GM12878 (cell line): ENCODE data around the gene F11. TPM values are rescaled to one million over a fixed set of nuclear protein-coding genes. Genes with fewer than 3 reads are reported as not detected.

ENCODE experiments used
- EP300 ChIP-seq, 2 experiments: fragments of 150-350 bp in 1 of 2; IDR thresholded peaks; 2 replicates each; pipeline ENCODE4 v1.6.1; 2011 to 2012; ENCODE audit warnings: low read depth in 2 of 2, low read length in 2 of 2, borderline replicate concordance in 1 of 2, improper control_type of control experiment in 1 of 2, inconsistent platforms in 1 of 2; ENCODE audit not compliant: control insufficient read depth in 1 of 2
- JUND ChIP-seq: IDR thresholded peaks from 2 replicates; pipeline ENCODE4 v1.6.1; 2012; ENCODE audit warnings: low read depth, mild to moderate bottlenecking, low read length, improper control_type of control experiment, moderate library complexity
- RAD21 ChIP-seq: IDR thresholded peaks from 2 replicates; pipeline ENCODE4 v1.6.1; 2011; ENCODE audit warnings: mild to moderate bottlenecking, low read depth, low read length, moderate library complexity; ENCODE audit not compliant: insufficient read depth
- RELA ChIP-seq: fragments of 450-650 bp; IDR thresholded peaks from 2 replicates; pipeline ENCODE4 v1.8.0; 2014; ENCODE audit warnings: borderline replicate concordance; ENCODE audit not compliant: partially characterized antibody
- ZNF274 ChIP-seq: IDR thresholded peaks from one replicate; pipeline ENCODE4 v1.8.0; 2011; ENCODE audit not compliant: insufficient read length, insufficient read depth
- ZNF384 ChIP-seq: IDR thresholded peaks from 2 replicates; pipeline ENCODE4 v1.6.1; 2012; ENCODE audit warnings: low read depth, mild to moderate bottlenecking, low read length, improper control_type of control experiment, borderline replicate concordance
- polyA plus RNA-seq, 11 experiments: library from polyadenylated mRNA; depleted of rRNA in 4 of 11; unstranded in 6 of 11; stranded (reverse) in 5 of 11; fragments of >200 nt; fragmentation: Nextera tagmentation in 4 of 11; fragmentation: Illumina TruSeq in 1 of 11; extraction: Ambion mirVana in 4 of 11; extraction: Trizol in 1 of 11; gene quantifications; 1 replicate in 1 of 11; 2 replicates in 10 of 11; pipeline versions ENCODE4 v1.2.1 to v1.2.3, GENCODE V29; 2011 to 2016; ENCODE audit warnings: inconsistent platforms in 2 of 11, missing spikeins in 2 of 11, low read depth in 1 of 11
- total RNA-seq, 4 experiments: library from RNA; depleted of rRNA in 3 of 4; stranded (reverse); fragments of >200 nt in 3 of 4; fragmentation: Illumina TruSeq in 1 of 4; extraction: Trizol in 1 of 4; gene quantifications; 2 replicates each; pipeline versions ENCODE4 v1.2.1 to v1.2.3, GENCODE V29; 2013 to 2021
- TF ChIP-seq, protein P1 (sequence below): IDR thresholded peaks from 2 replicates; pipeline ENCODE4 v1.6.1; 2011; ENCODE audit warnings: mild to moderate bottlenecking, low read depth, low read length, moderate library complexity; ENCODE audit not compliant: insufficient replicate concordance
- TF ChIP-seq, protein P2 (sequence below): fragments of 450-650 bp; IDR thresholded peaks from 2 replicates; pipeline ENCODE4 v1.6.1; 2017; ENCODE audit warnings: mild to moderate bottlenecking, moderate library complexity
- TF ChIP-seq, protein P3 (sequence below), 3 experiments: IDR thresholded peaks in 2 of 3; conservative IDR thresholded peaks in 1 of 3; 2 replicates each; pipeline ENCODE4 v1.5.1; 2011; ENCODE audit warnings: low read depth in 3 of 3, low read length in 3 of 3, mild to moderate bottlenecking in 3 of 3, control low read depth in 2 of 3, moderate library complexity in 2 of 3, inconsistent platforms in 1 of 3, mixed read lengths in 1 of 3; ENCODE audit not compliant: control insufficient read depth in 2 of 3, insufficient read depth in 1 of 3; ENCODE audit errors: extremely low read depth in 1 of 3

Gene F11
- total and polyA plus RNA-seq, 10 of the 15 experiments (the other 5 are each of a cell fraction or from before 2014, with no cell fraction given) = not detected

DNA sequence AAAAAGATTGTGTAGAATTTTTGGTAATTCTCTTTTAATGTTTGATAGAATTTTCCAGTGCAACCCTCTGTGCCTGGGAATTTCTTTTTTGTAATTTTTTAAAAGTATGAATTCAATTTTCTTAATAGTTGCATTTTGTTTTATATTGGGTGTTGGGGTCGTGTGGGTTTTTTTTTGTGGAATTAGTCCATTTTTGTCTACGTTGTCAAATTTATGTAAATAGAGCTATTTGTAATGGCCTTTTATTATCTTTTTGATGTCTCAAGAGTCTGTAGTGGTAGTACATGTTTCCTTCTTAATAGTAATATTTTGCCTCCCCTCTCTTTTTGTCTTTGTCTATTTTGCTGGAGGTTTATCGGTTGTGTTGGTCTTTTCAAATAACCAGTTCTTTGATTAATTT is 64.4 kb downstream of the F11 start (continued):
- TF ChIP-seq, protein P1, sequence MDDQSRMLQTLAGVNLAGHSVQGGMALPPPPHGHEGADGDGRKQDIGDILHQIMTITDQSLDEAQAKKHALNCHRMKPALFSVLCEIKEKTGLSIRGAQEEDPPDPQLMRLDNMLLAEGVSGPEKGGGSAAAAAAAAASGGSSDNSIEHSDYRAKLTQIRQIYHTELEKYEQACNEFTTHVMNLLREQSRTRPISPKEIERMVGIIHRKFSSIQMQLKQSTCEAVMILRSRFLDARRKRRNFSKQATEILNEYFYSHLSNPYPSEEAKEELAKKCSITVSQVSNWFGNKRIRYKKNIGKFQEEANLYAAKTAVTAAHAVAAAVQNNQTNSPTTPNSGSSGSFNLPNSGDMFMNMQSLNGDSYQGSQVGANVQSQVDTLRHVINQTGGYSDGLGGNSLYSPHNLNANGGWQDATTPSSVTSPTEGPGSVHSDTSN = no peak
- TF ChIP-seq JUND (no peak), EP300 (IDR thresholded peaks at IDR 0.05; ENCODE audit: borderline replicate concordance in 1 of 2, control insufficient read depth in 1 of 2, low read depth in 2 of 2, low read length in 2 of 2) (no peak), RAD21 (no peak), ZNF274 (no peak), RELA (no peak), ZNF384 (no peak)
- TF ChIP-seq, protein P2, sequence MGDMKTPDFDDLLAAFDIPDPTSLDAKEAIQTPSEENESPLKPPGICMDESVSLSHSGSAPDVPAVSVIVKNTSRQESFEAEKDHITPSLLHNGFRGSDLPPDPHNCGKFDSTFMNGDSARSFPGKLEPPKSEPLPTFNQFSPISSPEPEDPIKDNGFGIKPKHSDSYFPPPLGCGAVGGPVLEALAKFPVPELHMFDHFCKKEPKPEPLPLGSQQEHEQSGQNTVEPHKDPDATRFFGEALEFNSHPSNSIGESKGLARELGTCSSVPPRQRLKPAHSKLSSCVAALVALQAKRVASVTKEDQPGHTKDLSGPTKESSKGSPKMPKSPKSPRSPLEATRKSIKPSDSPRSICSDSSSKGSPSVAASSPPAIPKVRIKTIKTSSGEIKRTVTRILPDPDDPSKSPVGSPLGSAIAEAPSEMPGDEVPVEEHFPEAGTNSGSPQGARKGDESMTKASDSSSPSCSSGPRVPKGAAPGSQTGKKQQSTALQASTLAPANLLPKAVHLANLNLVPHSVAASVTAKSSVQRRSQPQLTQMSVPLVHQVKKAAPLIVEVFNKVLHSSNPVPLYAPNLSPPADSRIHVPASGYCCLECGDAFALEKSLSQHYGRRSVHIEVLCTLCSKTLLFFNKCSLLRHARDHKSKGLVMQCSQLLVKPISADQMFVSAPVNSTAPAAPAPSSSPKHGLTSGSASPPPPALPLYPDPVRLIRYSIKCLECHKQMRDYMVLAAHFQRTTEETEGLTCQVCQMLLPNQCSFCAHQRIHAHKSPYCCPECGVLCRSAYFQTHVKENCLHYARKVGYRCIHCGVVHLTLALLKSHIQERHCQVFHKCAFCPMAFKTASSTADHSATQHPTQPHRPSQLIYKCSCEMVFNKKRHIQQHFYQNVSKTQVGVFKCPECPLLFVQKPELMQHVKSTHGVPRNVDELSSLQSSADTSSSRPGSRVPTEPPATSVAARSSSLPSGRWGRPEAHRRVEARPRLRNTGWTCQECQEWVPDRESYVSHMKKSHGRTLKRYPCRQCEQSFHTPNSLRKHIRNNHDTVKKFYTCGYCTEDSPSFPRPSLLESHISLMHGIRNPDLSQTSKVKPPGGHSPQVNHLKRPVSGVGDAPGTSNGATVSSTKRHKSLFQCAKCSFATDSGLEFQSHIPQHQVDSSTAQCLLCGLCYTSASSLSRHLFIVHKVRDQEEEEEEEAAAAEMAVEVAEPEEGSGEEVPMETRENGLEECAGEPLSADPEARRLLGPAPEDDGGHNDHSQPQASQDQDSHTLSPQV = no peak
- TF ChIP-seq, protein P3, sequence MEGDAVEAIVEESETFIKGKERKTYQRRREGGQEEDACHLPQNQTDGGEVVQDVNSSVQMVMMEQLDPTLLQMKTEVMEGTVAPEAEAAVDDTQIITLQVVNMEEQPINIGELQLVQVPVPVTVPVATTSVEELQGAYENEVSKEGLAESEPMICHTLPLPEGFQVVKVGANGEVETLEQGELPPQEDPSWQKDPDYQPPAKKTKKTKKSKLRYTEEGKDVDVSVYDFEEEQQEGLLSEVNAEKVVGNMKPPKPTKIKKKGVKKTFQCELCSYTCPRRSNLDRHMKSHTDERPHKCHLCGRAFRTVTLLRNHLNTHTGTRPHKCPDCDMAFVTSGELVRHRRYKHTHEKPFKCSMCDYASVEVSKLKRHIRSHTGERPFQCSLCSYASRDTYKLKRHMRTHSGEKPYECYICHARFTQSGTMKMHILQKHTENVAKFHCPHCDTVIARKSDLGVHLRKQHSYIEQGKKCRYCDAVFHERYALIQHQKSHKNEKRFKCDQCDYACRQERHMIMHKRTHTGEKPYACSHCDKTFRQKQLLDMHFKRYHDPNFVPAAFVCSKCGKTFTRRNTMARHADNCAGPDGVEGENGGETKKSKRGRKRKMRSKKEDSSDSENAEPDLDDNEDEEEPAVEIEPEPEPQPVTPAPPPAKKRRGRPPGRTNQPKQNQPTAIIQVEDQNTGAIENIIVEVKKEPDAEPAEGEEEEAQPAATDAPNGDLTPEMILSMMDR (IDR thresholded peaks at IDR 0.05 in 2 of 3, conservative IDR thresholded peaks at IDR 0.05 in 1 of 3; ENCODE audit: control insufficient read depth in 2 of 3, extremely low read depth in 1 of 3, insufficient read depth in 1 of 3, low read depth in 3 of 3, low read length in 3 of 3) = no peak
